Measurements from ENCODE around the gene E2F6. TPM values are rescaled to one million over a fixed set of nuclear protein-coding genes. Genes with fewer than 3 reads are reported as not detected.
A peak's percentile ranks its signal among the peaks of the same experiment; 100 is the strongest.

The E2F6 gene
- total and polyA plus RNA-seq, 2 of the 13 experiments (the other 11 are each of a cell fraction or from before 2014, with no cell fraction given), result 27.3 to 36.0 TPM

GRCh38 chr2:11434443-11434842 is 31.5 kb downstream of the E2F6 start:
- FAIRE-seq (no peak), ATAC-seq (no peak), DNase-seq (ENCODE audit: low spot score) (no peak)
- H3K27ac ChIP-seq (ENCODE audit: extremely low read length, insufficient read depth, low read length), result no peak overlapping the region
- in situ Hi-C loops (cut with HindIII; ENCODE audit: extremely low pct_ligation_motif_present, low pct_unique_long_range_greater_than_20kb), result no loop called here
- POLR2A ChIA-PET, result no interaction called here
- H2AFZ ChIP-seq (ENCODE audit: low read length), result no peak overlapping the region
- no peaks in the 10 kb centered on the region for H3K27me3 ChIP-seq (ENCODE audit: control insufficient read depth in 1 of 2, insufficient read depth in 2 of 2, low read length in 2 of 2)
- intact Hi-C loops (cut with micrococcal nuclease; ENCODE audit: unreplicated experiment), result no loop called here
- no peaks in the 10 kb centered on the region for H3K4me1 ChIP-seq (ENCODE audit: insufficient read depth, low read length)
- no peaks in the 10 kb centered on the region for H3K9me3 ChIP-seq (ENCODE audit: low read length)
- no peaks in the 10 kb centered on the region for H4K20me1 ChIP-seq (ENCODE audit: insufficient read depth, low read length)
- WGBS (ENCODE audit: low lambda C conversion rate), result 96% methylated on average over 7 of the region's 7 CpGs
- no TSS peak for BruUV-seq (replicated peaks)
- H3K36me3 ChIP-seq (replicated peaks in 1 of 2; ENCODE audit: control insufficient read depth in 1 of 2, insufficient read depth in 2 of 2, low read length in 2 of 2), result no peaks in the 10 kb centered on the region
- no peak overlapping the region for H3K9ac ChIP-seq (ENCODE audit: insufficient read depth, low read depth, low read length)
- H3K4me3 ChIP-seq (replicated peaks in 1 of 3; ENCODE audit: insufficient read depth in 1 of 3, low read depth in 2 of 3, low read length in 3 of 3), result no peak overlapping the region
- no peaks in the 10 kb centered on the region for H3K79me2 ChIP-seq (ENCODE audit: insufficient read depth, low read length)
- CTCF ChIA-PET (ENCODE audit: low intra/inter-chr PET ratio, low total read pairs), result no interaction called here
- H3K4me2 ChIP-seq (ENCODE audit: low read depth, low read length), result no peak overlapping the region
- TF ChIP-seq ZKSCAN1 (IDR thresholded peaks at IDR 0.05; ENCODE audit: low read length) (no peak), CEBPB (IDR thresholded peaks at IDR 0.05; ENCODE audit: borderline replicate concordance, low read depth, low read length) (peak; percentile 89), RCOR2 (CRISPR knock-in tag; IDR thresholded peaks at IDR 0.05) (no peak), ATF7 (IDR thresholded peaks at IDR 0.05) (peak; percentile 59), ATF7 (CRISPR knock-in tag; IDR thresholded peaks at IDR 0.05) (no peak), ELF4 (CRISPR knock-in tag; IDR thresholded peaks at IDR 0.05; ENCODE audit: borderline replicate concordance) (no peak), SPEN (CRISPR knock-in tag; IDR thresholded peaks at IDR 0.05; ENCODE audit: low read depth) (no peak), NPAS2 (CRISPR knock-in tag; IDR thresholded peaks at IDR 0.05; ENCODE audit: borderline replicate concordance) (no peak), NFKBIZ (CRISPR knock-in tag; IDR thresholded peaks at IDR 0.05) (no peak), ZNF556 (CRISPR knock-in tag; IDR thresholded peaks at IDR 0.05; ENCODE audit: borderline replicate concordance) (no peak), ZNF816 (CRISPR knock-in tag; IDR thresholded peaks at IDR 0.05; ENCODE audit: borderline replicate concordance) (no peak), ZBTB34 (CRISPR knock-in tag; IDR thresholded peaks at IDR 0.05) (no peak), NFE2L1 (CRISPR knock-in tag; IDR thresholded peaks at IDR 0.05; ENCODE audit: borderline replicate concordance) (no peak), HDAC2 (CRISPR knock-in tag; IDR thresholded peaks at IDR 0.05) (no peak), GPBP1L1 (CRISPR knock-in tag; IDR thresholded peaks at IDR 0.05) (no peak), ATF4 (CRISPR knock-in tag; IDR thresholded peaks at IDR 0.05) (peak in 1 of 2 experiments; percentile 87; a peak in 2 of 4 replicates), ZNF34 (CRISPR knock-in tag; IDR thresholded peaks at IDR 0.05; ENCODE audit: borderline replicate concordance) (no peak), ELF1 (CRISPR knock-in tag; IDR thresholded peaks at IDR 0.05) (no peak), ZNF589 (CRISPR knock-in tag; conservative IDR thresholded peaks at IDR 0.05) (no peak), CEBPG (CRISPR knock-in tag; IDR thresholded peaks at IDR 0.05) (peak; percentile 69)

All from HepG2 (cell line).